CD14-positive monocyte (primary cell): Measurements from ENCODE around the gene UBE2G2. TPM values are rescaled to one million over a fixed set of nuclear protein-coding genes. Genes with fewer than 3 reads are reported as not detected.

ENCODE experiments used
- DNase-seq, 3 donors: peaks; one replicate each; pipeline ENCODE4 v3.0.0-alpha.2; 2011 to 2022
- H2AFZ ChIP-seq: 2 replicates; pipeline ENCODE4 v1.6.0; 2012; ENCODE audit warnings: mild to moderate bottlenecking, low read depth, low read length, inconsistent platforms; ENCODE audit not compliant: insufficient read depth, poor library complexity, severe bottlenecking
- H3K27ac ChIP-seq, 2 donors: 1 replicate in 1 of 2; 2 replicates in 1 of 2; pipeline ENCODE4 v1.5.1; 2012 to 2013; ENCODE audit warnings: low read length in 2 of 2, control low read depth in 1 of 2, inconsistent platforms in 1 of 2, low read depth in 1 of 2, mild to moderate bottlenecking in 1 of 2
- H3K27me3 ChIP-seq, 2 donors: one replicate each; pipeline versions ENCODE4 v1.6.0 to v1.6.1; 2011 to 2013; ENCODE audit warnings: low read length in 2 of 2; ENCODE audit not compliant: control insufficient read depth in 2 of 2, insufficient read depth in 2 of 2
- H3K36me3 ChIP-seq, 2 donors: replicated peaks in 1 of 2; 1 replicate in 1 of 2; 2 replicates in 1 of 2; pipeline versions ENCODE4 v1.5.1 to v1.6.1; 2012 to 2013; ENCODE audit warnings: low read length in 2 of 2, control low read depth in 1 of 2, inconsistent platforms in 1 of 2, mild to moderate bottlenecking in 1 of 2; ENCODE audit not compliant: insufficient read depth in 2 of 2, control insufficient read depth in 1 of 2
- H3K4me1 ChIP-seq, 2 donors: 1 replicate in 1 of 2; 2 replicates in 1 of 2; pipeline versions ENCODE4 v1.5.1 to v1.6.1; 2012 to 2013; ENCODE audit warnings: low read length in 2 of 2, control low read depth in 1 of 2, inconsistent platforms in 1 of 2, mild to moderate bottlenecking in 1 of 2, moderate library complexity in 1 of 2; ENCODE audit not compliant: insufficient read depth in 2 of 2, control insufficient read depth in 1 of 2
- H3K4me2 ChIP-seq: replicated peaks from 2 replicates; pipeline ENCODE3; 2012; ENCODE audit warnings: low read length, moderate library complexity, mild to moderate bottlenecking; ENCODE audit not compliant: poor library complexity, severe bottlenecking; ENCODE audit errors: extremely low read depth
- H3K4me3 ChIP-seq, 3 experiments: fragments of 200-600 bp in 1 of 3; sonication (generic) in 1 of 3; replicated peaks in 1 of 3; 1 replicate in 2 of 3; 2 replicates in 1 of 3; pipeline ENCODE4 v1.5.1; 2011 to 2013; ENCODE audit warnings: low read length in 3 of 3, mild to moderate bottlenecking in 3 of 3, control low read depth in 2 of 3, low read depth in 2 of 3, inconsistent platforms in 1 of 3, moderate library complexity in 1 of 3
- H3K79me2 ChIP-seq: 2 replicates; pipeline ENCODE4 v1.6.0; 2012; ENCODE audit warnings: mild to moderate bottlenecking, control low read depth, inconsistent platforms, low read length, moderate library complexity; ENCODE audit not compliant: insufficient read depth
- H3K9ac ChIP-seq: 2 replicates; pipeline ENCODE4 v1.6.0; 2017; ENCODE audit warnings: low read length, mild to moderate bottlenecking; ENCODE audit not compliant: insufficient read depth, poor library complexity, severe bottlenecking
- H3K9me3 ChIP-seq, 2 donors: replicated peaks in 1 of 2; 1 replicate in 1 of 2; 2 replicates in 1 of 2; pipeline versions ENCODE4 v1.5.1 to v1.6.1; 2012 to 2013; ENCODE audit warnings: low read length in 2 of 2, control low read depth in 1 of 2; ENCODE audit not compliant: control insufficient read depth in 1 of 2, insufficient read depth in 1 of 2
- H4K20me1 ChIP-seq: 2 replicates; pipeline ENCODE4 v1.6.0; 2012; ENCODE audit warnings: mild to moderate bottlenecking, low read length, control low read depth, moderate library complexity; ENCODE audit not compliant: insufficient read depth
- H3K27ac Mint-ChIP-seq, 7 donors: one replicate each; pipeline ENCODE4 v1.8.0; 2020; ENCODE audit warnings: mild to moderate bottlenecking in 7 of 7, mixed read lengths in 7 of 7, moderate library complexity in 6 of 7, inconsistent platforms in 2 of 7
- H3K27me3 Mint-ChIP-seq, 3 donors: one replicate each; pipeline ENCODE4 v1.8.0; 2021 to 2022; ENCODE audit warnings: low read depth in 3 of 3, mild to moderate bottlenecking in 3 of 3, mixed read lengths in 3 of 3, moderate library complexity in 3 of 3, inconsistent platforms in 1 of 3
- H3K36me3 Mint-ChIP-seq, 2 donors: one replicate each; pipeline ENCODE4 v1.8.0; 2020; ENCODE audit warnings: mixed read lengths in 2 of 2, inconsistent platforms in 1 of 2, mild to moderate bottlenecking in 1 of 2
- H3K4me1 Mint-ChIP-seq: one replicate; pipeline ENCODE4 v1.8.0; 2020; ENCODE audit warnings: mild to moderate bottlenecking, mixed read lengths
- H3K4me3 Mint-ChIP-seq, 2 donors: one replicate each; pipeline ENCODE4 v1.8.0; 2020; ENCODE audit warnings: mild to moderate bottlenecking in 2 of 2, mixed read lengths in 2 of 2, moderate library complexity in 1 of 2
- H3K9me3 Mint-ChIP-seq, 7 donors: one replicate each; pipeline ENCODE4 v1.8.0; 2020 to 2022; ENCODE audit warnings: mixed read lengths in 7 of 7, mild to moderate bottlenecking in 6 of 7, moderate library complexity in 6 of 7, inconsistent platforms in 2 of 7
- WGBS: methylation state at CpG from one replicate; pipeline ENCODE4 v1.1.5; 2013; ENCODE audit warnings: missing lambda C conversion rate; ENCODE audit not compliant: insufficient coverage; 5-methylcytosine and 5-hydroxymethylcytosine counted together
- intact Hi-C, 2 donors: fragments of 100-400 bp; cut with micrococcal nuclease; formaldehyde crosslinking; loops; one replicate each; pipeline versions ENCODE4 v1.15.0 to v1.15.1; 2023
- polyA plus RNA-seq, 3 donors: library from polyadenylated mRNA; depleted of rRNA in 1 of 3; unstranded in 2 of 3; stranded (reverse) in 1 of 3; fragments of 300-500 nt in 2 of 3; fragments of >200 nt in 1 of 3; fragmentation: Illumina TruSeq in 2 of 3; gene quantifications; 1 replicate in 2 of 3; 2 replicates in 1 of 3; pipeline ENCODE4 v1.2.3, GENCODE V29; 2012 to 2021
- TF ChIP-seq, protein P1 (sequence below): fragments of 200-600 bp; IDR thresholded peaks from one replicate; pipeline ENCODE4 v1.8.0; 2022; ENCODE audit warnings: antibody characterized with exemption, mild to moderate bottlenecking

The UBE2G2 gene
- polyA plus RNA-seq, 3 donors: 22.5 to 123 (median 31.0) TPM

DNA sequence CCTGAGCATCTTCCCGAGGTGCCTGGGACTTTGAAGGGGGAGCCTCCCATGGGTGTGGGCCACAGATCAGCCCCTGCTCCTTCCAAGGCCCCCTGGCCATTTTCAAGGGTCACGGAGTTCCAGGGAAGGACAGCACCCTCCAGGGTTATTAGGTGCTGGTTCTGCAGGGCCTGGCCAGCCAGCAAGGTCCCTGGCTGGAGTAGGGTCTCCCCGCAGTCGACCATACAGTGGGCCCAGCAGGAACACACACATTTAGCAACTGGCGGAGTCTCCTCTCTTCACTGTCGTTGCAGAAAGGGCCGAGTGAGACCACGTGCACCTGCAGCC is 34.0 kb upstream of the UBE2G2 start:
- Histone ChIP-seq H3K4me1 (peaks cover 2 to 7% of the 10 kb centered on the region in 2 donors), H3K36me3 (no peaks in the 10 kb centered on the region), H3K4me2 (no peak overlapping the region), H3K9ac (no peak overlapping the region), H2AFZ (no peak overlapping the region), H3K27me3 (no peaks in the 10 kb centered on the region), H4K20me1 (no peaks in the 10 kb centered on the region), H3K79me2 (no peaks in the 10 kb centered on the region), H3K27ac (no peak overlapping the region), H3K9me3 (no peaks in the 10 kb centered on the region), H3K4me3 (no peak overlapping the region)
- peaks cover under 1 to 8% (median 3%) of the 10 kb centered on the region in 3 donors for H3K27me3 Mint-ChIP-seq
- H3K4me3 Mint-ChIP-seq: no peak overlapping the region
- H3K9me3 Mint-ChIP-seq: peaks cover 0 to 2% (median 0%) of the 10 kb centered on the region in 7 donors
- no peak overlapping the region for H3K27ac Mint-ChIP-seq
- TF ChIP-seq, protein P1, sequence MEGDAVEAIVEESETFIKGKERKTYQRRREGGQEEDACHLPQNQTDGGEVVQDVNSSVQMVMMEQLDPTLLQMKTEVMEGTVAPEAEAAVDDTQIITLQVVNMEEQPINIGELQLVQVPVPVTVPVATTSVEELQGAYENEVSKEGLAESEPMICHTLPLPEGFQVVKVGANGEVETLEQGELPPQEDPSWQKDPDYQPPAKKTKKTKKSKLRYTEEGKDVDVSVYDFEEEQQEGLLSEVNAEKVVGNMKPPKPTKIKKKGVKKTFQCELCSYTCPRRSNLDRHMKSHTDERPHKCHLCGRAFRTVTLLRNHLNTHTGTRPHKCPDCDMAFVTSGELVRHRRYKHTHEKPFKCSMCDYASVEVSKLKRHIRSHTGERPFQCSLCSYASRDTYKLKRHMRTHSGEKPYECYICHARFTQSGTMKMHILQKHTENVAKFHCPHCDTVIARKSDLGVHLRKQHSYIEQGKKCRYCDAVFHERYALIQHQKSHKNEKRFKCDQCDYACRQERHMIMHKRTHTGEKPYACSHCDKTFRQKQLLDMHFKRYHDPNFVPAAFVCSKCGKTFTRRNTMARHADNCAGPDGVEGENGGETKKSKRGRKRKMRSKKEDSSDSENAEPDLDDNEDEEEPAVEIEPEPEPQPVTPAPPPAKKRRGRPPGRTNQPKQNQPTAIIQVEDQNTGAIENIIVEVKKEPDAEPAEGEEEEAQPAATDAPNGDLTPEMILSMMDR: no peak
- intact Hi-C loops: no loop called here
- WGBS: 77% methylated on average over 2 of the region's 8 CpGs
- peaks cover 19% of the 10 kb centered on the region for H3K4me1 Mint-ChIP-seq
- no peaks in the 10 kb centered on the region for H3K36me3 Mint-ChIP-seq
- no peak for DNase-seq

DNA sequence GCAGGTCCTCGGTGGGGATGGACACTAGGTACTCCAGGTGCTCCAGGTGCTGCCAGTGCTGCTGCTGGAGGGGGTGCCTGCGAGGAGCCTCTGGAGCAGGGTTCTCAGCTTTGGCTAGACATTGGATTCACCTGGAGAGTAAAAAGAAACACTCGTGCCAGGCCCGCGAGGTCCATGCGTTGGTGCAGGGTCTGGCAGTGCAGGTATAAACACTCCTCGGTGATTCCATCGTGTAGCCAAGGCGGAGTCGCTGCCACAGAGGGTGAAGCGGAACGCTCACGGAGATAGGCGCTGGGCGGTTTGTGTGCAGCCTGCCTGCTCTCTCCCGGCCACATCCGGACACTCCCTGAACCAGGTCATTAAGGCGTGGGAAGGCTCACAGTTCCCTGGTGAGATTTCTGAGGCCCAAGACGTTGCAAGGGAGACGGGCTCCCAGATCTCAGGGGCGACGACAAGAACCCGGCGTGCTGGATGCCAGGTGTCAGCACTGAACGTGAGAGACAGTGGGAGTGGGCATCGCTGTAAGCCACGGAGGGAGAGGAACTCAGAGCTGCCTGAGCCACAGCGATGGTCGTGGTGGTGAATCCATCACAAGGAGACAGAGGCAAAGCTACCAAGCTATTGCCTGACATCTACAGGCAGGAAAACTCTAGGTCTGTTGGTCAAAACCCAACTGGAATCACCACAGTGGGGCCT is 33.5 kb upstream of the UBE2G2 start:
- TF ChIP-seq, protein P1: no peak
- Histone ChIP-seq H3K4me3 (no peak overlapping the region), H3K4me1 (peaks cover 2 to 7% of the 10 kb centered on the region in 2 donors), H3K79me2 (no peaks in the 10 kb centered on the region), H4K20me1 (no peaks in the 10 kb centered on the region), H3K27ac (no peak overlapping the region), H2AFZ (no peak overlapping the region), H3K9ac (no peak overlapping the region), H3K4me2 (no peak overlapping the region), H3K27me3 (no peaks in the 10 kb centered on the region), H3K36me3 (no peaks in the 10 kb centered on the region), H3K9me3 (no peaks in the 10 kb centered on the region)
- intact Hi-C loops: no loop called here
- Mint-ChIP-seq H3K4me3 (no peak overlapping the region), H3K36me3 (no peaks in the 10 kb centered on the region), H3K27ac (no peak overlapping the region), H3K9me3 (peaks cover 0 to 2% (median 0%) of the 10 kb centered on the region in 7 donors), H3K4me1 (peaks cover 19% of the 10 kb centered on the region), H3K27me3 (peaks cover 0 to 8% (median 1%) of the 10 kb centered on the region in 3 donors)
- DNase-seq: no peak
- WGBS: 93% methylated on average over 29 of the region's 29 CpGs
